HG02852 (cell line): ENCODE data around the gene MXD3.

Experiments used
- ATAC-seq: cut with Tn5 transposase; IDR thresholded peaks from one replicate; pipeline ENCODE4 v1.9.1; 2021; ENCODE audit warnings: mild to moderate bottlenecking, moderate library complexity; ENCODE audit not compliant: unreplicated experiment

The MXD3 gene

GRCh38 chr5:177304392-177305119 is 7.1 kb downstream of the MXD3 start:
- ATAC-seq, result no peak

- peak; percentile 3 for ATAC-seq
These were observed 7.7 kb downstream of the MXD3 start for GRCh38 chr5:177303925-177304391.

- ATAC-seq, result peak; percentile 64
These were observed 8.4 kb downstream of the MXD3 start, which contains the start of the genes PRELID1 and RAB24 for GRCh38 chr5:177303121-177303924. Gene PRELID1 (plus strand): TSS chr5:177303799. CDS start chr5:177303986, 187 bp downstream. Gene RAB24 (minus strand): TSS chr5:177303719. CDS start chr5:177303288, 431 bp downstream.

- no peak for ATAC-seq
These were observed 9.2 kb downstream of the MXD3 start for GRCh38 chr5:177302354-177303110.

GRCh38 chr5:177301503-177302165 is 10.1 kb downstream of the MXD3 start:
- ATAC-seq, result no peak

- ATAC-seq, result no peak
These were observed 10.7 kb downstream of the MXD3 start for GRCh38 chr5:177300951-177301350.

GRCh38 chr5:177300236-177300880 is 11.3 kb downstream of the MXD3 start:
- peak; percentile 46 for ATAC-seq

GRCh38 chr5:177299697-177300096 is 12.0 kb downstream of the MXD3 start:
- no peak for ATAC-seq

GRCh38 chr5:177297922-177298321 is 13.8 kb downstream of the MXD3 start:
- ATAC-seq, result no peak

GRCh38 chr5:177296581-177296980 is 15.1 kb downstream of the MXD3 start:
- no peak for ATAC-seq

GRCh38 chr5:177295924-177296323 is 15.8 kb downstream of the MXD3 start:
- ATAC-seq, result no peak

GRCh38 chr5:177294632-177295031 is 17.1 kb downstream of the MXD3 start:
- no peak for ATAC-seq

GRCh38 chr5:177293819-177294581 is 17.7 kb downstream of the MXD3 start:
- no peak for ATAC-seq

- ATAC-seq, result no peak
These were observed 20.0 kb downstream of the MXD3 start for GRCh38 chr5:177291735-177292134.

GRCh38 chr5:177290816-177291596 is 20.7 kb downstream of the MXD3 start:
- ATAC-seq, result no peak

- no peak for ATAC-seq
These were observed 23.5 kb downstream of the MXD3 start for GRCh38 chr5:177288191-177288590.

GRCh38 chr5:177276886-177277285 is 34.8 kb downstream of the MXD3 start:
- no peak for ATAC-seq

- ATAC-seq, result no peak
These were observed 35.8 kb downstream of the MXD3 start for GRCh38 chr5:177275883-177276282.

- ATAC-seq, result no peak
These were observed 40.6 kb downstream of the MXD3 start for GRCh38 chr5:177271113-177271512.
